IMR-90 (cell line): ENCODE results near the gene TCF4.

Source experiments
- BHLHE40 ChIP-seq: fragments of 150-350 bp; IDR thresholded peaks from 2 replicates; pipeline ENCODE4 v1.6.1; 2016; ENCODE audit warnings: mild to moderate bottlenecking, low read depth, low read length
- CEBPB ChIP-seq: IDR thresholded peaks from 2 replicates; pipeline ENCODE4 v1.6.1; 2012; ENCODE audit warnings: low read depth, low read length, improper control_type of control experiment
- CTCF ChIP-seq: conservative IDR thresholded peaks from 2 replicates; pipeline ENCODE4 v1.5.1; 2012; ENCODE audit warnings: mild to moderate bottlenecking, low read depth, low read length, improper control_type of control experiment
- ELK1 ChIP-seq: fragments of 150-350 bp; IDR thresholded peaks from 2 replicates; pipeline ENCODE4 v1.6.1; 2016; ENCODE audit warnings: low read depth, mild to moderate bottlenecking, low read length, moderate library complexity, borderline replicate concordance
- FOS ChIP-seq: fragments of 150-350 bp; IDR thresholded peaks from 2 replicates; pipeline ENCODE4 v1.6.1; 2016; ENCODE audit warnings: low read depth, low read length
- MAFK ChIP-seq: IDR thresholded peaks from 2 replicates; pipeline ENCODE4 v1.6.1; 2012; ENCODE audit warnings: low read depth, low read length, improper control_type of control experiment
- MAZ ChIP-seq: IDR thresholded peaks from 2 replicates; pipeline ENCODE4 v1.6.1; 2012; ENCODE audit warnings: low read depth, mild to moderate bottlenecking, low read length, improper control_type of control experiment, moderate library complexity, borderline replicate concordance
- MXI1 ChIP-seq: IDR thresholded peaks from 2 replicates; pipeline ENCODE4 v1.6.1; 2012; ENCODE audit warnings: low read depth, mild to moderate bottlenecking, low read length, moderate library complexity, borderline replicate concordance
- NFE2L2 ChIP-seq: fragments of 150-350 bp; IDR thresholded peaks from 2 replicates; pipeline ENCODE4 v1.6.1; 2016; ENCODE audit warnings: low read depth, mild to moderate bottlenecking, low read length
- POLR2A ChIP-seq: IDR thresholded peaks from 2 replicates; pipeline ENCODE4 v1.6.1; 2012; ENCODE audit warnings: mild to moderate bottlenecking, low read depth, low read length
- RAD21 ChIP-seq: IDR thresholded peaks from 2 replicates; pipeline ENCODE4 v1.6.1; 2012; ENCODE audit warnings: low read length, improper control_type of control experiment
- RFX5 ChIP-seq: IDR thresholded peaks from 2 replicates; pipeline ENCODE4 v1.8.0; 2012; ENCODE audit warnings: low read depth, mild to moderate bottlenecking, low read length, moderate library complexity
- SMC3 ChIP-seq: fragments of 150-350 bp; IDR thresholded peaks from 2 replicates; pipeline ENCODE4 v1.6.1; 2016; ENCODE audit warnings: low read depth, mild to moderate bottlenecking, antibody characterized with exemption, low read length, moderate library complexity
- USF2 ChIP-seq: fragments of 150-350 bp; IDR thresholded peaks from 2 replicates; pipeline ENCODE4 v1.6.1; 2017; ENCODE audit warnings: mild to moderate bottlenecking, antibody characterized with exemption, low read length, low read depth

GRCh38 chr18:55353806-55354205 lies 234.2 kb downstream of the TCF4 start:
- no peak for TF ChIP-seq CTCF
- TF ChIP-seq NFE2L2: no peak
- no peak for TF ChIP-seq MXI1
- TF ChIP-seq POLR2A: no peak
- no peak for TF ChIP-seq USF2
- no peak for TF ChIP-seq FOS
- no peak for TF ChIP-seq CEBPB
- no peak for TF ChIP-seq MAZ
- TF ChIP-seq RAD21: no peak
- no peak for TF ChIP-seq ELK1
- TF ChIP-seq MAFK: no peak
- TF ChIP-seq RFX5: no peak
- no peak for TF ChIP-seq SMC3
- no peak for TF ChIP-seq BHLHE40
